ENCODE data around the gene FAM193A.

Gene FAM193A

GRCh38 chr4:2648159-2648814, 111.8 kb downstream of the FAM193A start:
- TF ChIP-seq CTCF (IDR thresholded peaks at IDR 0.05; ENCODE audit: insufficient read depth, low read length, missing control alignments) = no peak
- POLR2A ChIA-PET = no interaction called here
- CTCF ChIA-PET = no interaction called here
- H3K4me3 ChIP-seq (ENCODE audit: low read depth, low read length) = no peak overlapping the region
- no peak for DNase-seq (ENCODE audit: low read depth, low spot score)

GRCh38 chr4:2649604-2650114, 113.2 kb downstream of the FAM193A start:
- CTCF ChIA-PET = no interaction called here
- POLR2A ChIA-PET = interaction anchor here (0.5 kb wide), 1 partner anchor 211 kb away, joined by 3 read pairs; no protein-coding TSS in a partner anchor

GRCh38 chr4:2650276-2650675, 113.8 kb downstream of the FAM193A start:
- POLR2A ChIA-PET = no interaction called here
- CTCF ChIA-PET = no interaction called here
- no peak for DNase-seq (ENCODE audit: low read depth, low spot score)
- TF ChIP-seq CTCF (IDR thresholded peaks at IDR 0.05; ENCODE audit: insufficient read depth, low read length, missing control alignments) = no peak
- H3K4me3 ChIP-seq (ENCODE audit: low read depth, low read length) = no peak overlapping the region

More at GRCh38 chr4:2649604-2650114, 113.2 kb downstream of the FAM193A start:
- no peak for DNase-seq (ENCODE audit: low read depth, low spot score)
- H3K4me3 ChIP-seq (ENCODE audit: low read depth, low read length) = no peak overlapping the region
- TF ChIP-seq CTCF (IDR thresholded peaks at IDR 0.05; ENCODE audit: insufficient read depth, low read length, missing control alignments) = no peak

GRCh38 chr4:2651546-2651945, 115.1 kb downstream of the FAM193A start:
- no peak overlapping the region for H3K4me3 ChIP-seq (ENCODE audit: low read depth, low read length)
- no peak for TF ChIP-seq CTCF (IDR thresholded peaks at IDR 0.05; ENCODE audit: insufficient read depth, low read length, missing control alignments)
- ChIA-PET POLR2A (no interaction called here), CTCF (no interaction called here)
- DNase-seq (ENCODE audit: low read depth, low spot score) = no peak

- CTCF ChIA-PET = no interaction called here
- POLR2A ChIA-PET = no interaction called here
- no peak for TF ChIP-seq CTCF (IDR thresholded peaks at IDR 0.05; ENCODE audit: insufficient read depth, low read length, missing control alignments)
- H3K4me3 ChIP-seq (ENCODE audit: low read depth, low read length) = no peak overlapping the region
- no peak for DNase-seq (ENCODE audit: low read depth, low spot score)
Measured at GRCh38 chr4:2651998-2652397, 115.6 kb downstream of the FAM193A start.

GRCh38 chr4:2652415-2653160, 116.1 kb downstream of the FAM193A start:
- ChIA-PET CTCF (no interaction called here), POLR2A (no interaction called here)

More at GRCh38 chr4:2652415-2653160, 116.1 kb downstream of the FAM193A start:
- DNase-seq (ENCODE audit: low read depth, low spot score) = no peak
- no peak for TF ChIP-seq CTCF (IDR thresholded peaks at IDR 0.05; ENCODE audit: insufficient read depth, low read length, missing control alignments)
- H3K4me3 ChIP-seq (ENCODE audit: low read depth, low read length) = no peak overlapping the region

Data from AG04449 (cell line).